Fibroblast of lung (primary cell): ENCODE data around the gene TTC19. TPM values are rescaled to one million over a fixed set of nuclear protein-coding genes. Genes with fewer than 3 reads are reported as not detected.

Experiments
- DNase-seq, 2 donors: peaks; one replicate each; pipeline versions ENCODE4 v3.0.0 to v3.0.0-alpha.2; 2010; ENCODE audit warnings: low read depth in 2 of 2
- H2AFZ ChIP-seq: 2 replicates; pipeline ENCODE4 v1.5.1; 2012; ENCODE audit warnings: low read length, control low read depth, inconsistent platforms
- H3K27ac ChIP-seq: 2 replicates; pipeline ENCODE4 v1.5.1; 2011; ENCODE audit warnings: low read length, control low read depth; ENCODE audit not compliant: insufficient read depth
- H3K27me3 ChIP-seq: 2 replicates; pipeline ENCODE4 v1.5.1; 2011; ENCODE audit warnings: mild to moderate bottlenecking, low read length; ENCODE audit not compliant: control insufficient read depth, insufficient read depth
- H3K36me3 ChIP-seq: 2 replicates; pipeline ENCODE4 v1.5.1; 2011; ENCODE audit warnings: low read length; ENCODE audit not compliant: control insufficient read depth, insufficient read depth
- H3K4me1 ChIP-seq: 2 replicates; pipeline ENCODE4 v1.5.1; 2011; ENCODE audit warnings: low read length; ENCODE audit not compliant: control insufficient read depth, insufficient read depth; ENCODE audit errors: extremely low read depth
- H3K4me2 ChIP-seq: 2 replicates; pipeline ENCODE4 v1.5.1; 2011; ENCODE audit warnings: low read length, control low read depth; ENCODE audit not compliant: insufficient read depth; ENCODE audit errors: extremely low read depth
- H3K4me3 ChIP-seq, 4 experiments: fragments of 200-600 bp in 1 of 4; sonication (generic) in 1 of 4; replicated peaks in 1 of 4; 2 replicates each; pipeline ENCODE4 v1.5.1; 2011 to 2016; ENCODE audit warnings: low read length in 4 of 4, low read depth in 3 of 4, mild to moderate bottlenecking in 3 of 4, control low read depth in 2 of 4, inconsistent platforms in 1 of 4, mixed read lengths in 1 of 4; ENCODE audit not compliant: insufficient read depth in 1 of 4; ENCODE audit errors: control extremely low read depth in 1 of 4
- H3K79me2 ChIP-seq: 2 replicates; pipeline ENCODE4 v1.5.1; 2012; ENCODE audit warnings: mild to moderate bottlenecking, low read length, inconsistent platforms; ENCODE audit not compliant: control insufficient read depth, insufficient read depth
- H3K9ac ChIP-seq: 2 replicates; pipeline ENCODE4 v1.5.1; 2011; ENCODE audit warnings: mild to moderate bottlenecking, low read length, control low read depth; ENCODE audit not compliant: insufficient read depth
- H3K9me3 ChIP-seq: 2 replicates; pipeline ENCODE4 v1.5.1; 2012; ENCODE audit warnings: low read depth, low read length; ENCODE audit not compliant: control insufficient read depth, insufficient read depth
- H4K20me1 ChIP-seq: 2 replicates; pipeline ENCODE4 v1.5.1; 2011; ENCODE audit warnings: low read length; ENCODE audit not compliant: control insufficient read depth, insufficient read depth; ENCODE audit errors: extremely low read depth
- EZH2 ChIP-seq: IDR thresholded peaks from 2 replicates; pipeline ENCODE4 v1.5.1; 2012; ENCODE audit warnings: low read length, control low read depth, mild to moderate bottlenecking; ENCODE audit errors: missing control alignments
- polyA plus RNA-seq, 2 donors: library from polyadenylated mRNA; depleted of rRNA in 1 of 2; stranded (reverse) in 1 of 2; unstranded in 1 of 2; fragments of >200 nt; gene quantifications; 2 replicates each; pipeline ENCODE4 v1.2.1, GENCODE V29; 2011 to 2012; ENCODE audit warnings: missing spikeins in 1 of 2
- total RNA-seq: library from RNA; depleted of rRNA; stranded (reverse); fragments of >200 nt; gene quantifications from 2 replicates; pipeline ENCODE4 v1.2.1, GENCODE V29; 2014
- TF ChIP-seq, protein P1 (sequence below), 2 donors: IDR thresholded peaks in 1 of 2; conservative IDR thresholded peaks in 1 of 2; 1 replicate in 1 of 2; 2 replicates in 1 of 2; pipeline ENCODE4 v1.5.1; 2011 to 2012; ENCODE audit warnings: low read length in 2 of 2, control low read depth in 1 of 2, inconsistent platforms in 1 of 2, low read depth in 1 of 2, mild to moderate bottlenecking in 1 of 2

Gene TTC19
- total and polyA plus RNA-seq, 2 donors (not counting 1 experiment from before 2014, with no cell fraction given): 4.2 to 23.0 TPM

GRCh38 chr17:16002708-16003260 is 3.2 kb downstream of the TTC19 start:
- peaks cover 6% of the 10 kb centered on the region for H3K4me1 ChIP-seq
- H3K9me3 ChIP-seq: no peaks in the 10 kb centered on the region
- H3K27ac ChIP-seq: no peak overlapping the region
- TF ChIP-seq, protein P1, sequence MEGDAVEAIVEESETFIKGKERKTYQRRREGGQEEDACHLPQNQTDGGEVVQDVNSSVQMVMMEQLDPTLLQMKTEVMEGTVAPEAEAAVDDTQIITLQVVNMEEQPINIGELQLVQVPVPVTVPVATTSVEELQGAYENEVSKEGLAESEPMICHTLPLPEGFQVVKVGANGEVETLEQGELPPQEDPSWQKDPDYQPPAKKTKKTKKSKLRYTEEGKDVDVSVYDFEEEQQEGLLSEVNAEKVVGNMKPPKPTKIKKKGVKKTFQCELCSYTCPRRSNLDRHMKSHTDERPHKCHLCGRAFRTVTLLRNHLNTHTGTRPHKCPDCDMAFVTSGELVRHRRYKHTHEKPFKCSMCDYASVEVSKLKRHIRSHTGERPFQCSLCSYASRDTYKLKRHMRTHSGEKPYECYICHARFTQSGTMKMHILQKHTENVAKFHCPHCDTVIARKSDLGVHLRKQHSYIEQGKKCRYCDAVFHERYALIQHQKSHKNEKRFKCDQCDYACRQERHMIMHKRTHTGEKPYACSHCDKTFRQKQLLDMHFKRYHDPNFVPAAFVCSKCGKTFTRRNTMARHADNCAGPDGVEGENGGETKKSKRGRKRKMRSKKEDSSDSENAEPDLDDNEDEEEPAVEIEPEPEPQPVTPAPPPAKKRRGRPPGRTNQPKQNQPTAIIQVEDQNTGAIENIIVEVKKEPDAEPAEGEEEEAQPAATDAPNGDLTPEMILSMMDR (conservative IDR thresholded peaks at IDR 0.05 in 1 of 2, IDR thresholded peaks at IDR 0.05 in 1 of 2; ENCODE audit: low read depth in 1 of 2, low read length in 2 of 2): no peak
- TF ChIP-seq EZH2: no peak
- peaks cover 20% of the 10 kb centered on the region for H3K79me2 ChIP-seq
- peaks cover 2% of the 10 kb centered on the region for H4K20me1 ChIP-seq
- H2AFZ ChIP-seq: no peak overlapping the region
- DNase-seq: no peak
- H3K9ac ChIP-seq: no peak overlapping the region
- no peak overlapping the region for H3K4me2 ChIP-seq
- H3K36me3 ChIP-seq: peaks cover 12% of the 10 kb centered on the region
- H3K27me3 ChIP-seq: no peaks in the 10 kb centered on the region
- no peak overlapping the region for H3K4me3 ChIP-seq

GRCh38 chr17:16003841-16004240 is 4.2 kb downstream of the TTC19 start:
- no peaks in the 10 kb centered on the region for H3K27me3 ChIP-seq
- no peak overlapping the region for H3K9ac ChIP-seq
- no peak overlapping the region for H3K27ac ChIP-seq
- H3K79me2 ChIP-seq: peaks cover 20% of the 10 kb centered on the region
- DNase-seq: peak in 1 of 2 donors; percentile 25
- H3K4me3 ChIP-seq: no peak overlapping the region
- H3K4me1 ChIP-seq: peaks cover 6% of the 10 kb centered on the region
- H2AFZ ChIP-seq: no peak overlapping the region
- peaks cover 19% of the 10 kb centered on the region for H3K36me3 ChIP-seq
- TF ChIP-seq, protein P1 (conservative IDR thresholded peaks at IDR 0.05 in 1 of 2, IDR thresholded peaks at IDR 0.05 in 1 of 2; ENCODE audit: low read depth in 1 of 2, low read length in 2 of 2): no peak
- no peak for TF ChIP-seq EZH2
- H3K4me2 ChIP-seq: no peak overlapping the region
- peaks cover 2% of the 10 kb centered on the region for H4K20me1 ChIP-seq
- H3K9me3 ChIP-seq: no peaks in the 10 kb centered on the region

DNA sequence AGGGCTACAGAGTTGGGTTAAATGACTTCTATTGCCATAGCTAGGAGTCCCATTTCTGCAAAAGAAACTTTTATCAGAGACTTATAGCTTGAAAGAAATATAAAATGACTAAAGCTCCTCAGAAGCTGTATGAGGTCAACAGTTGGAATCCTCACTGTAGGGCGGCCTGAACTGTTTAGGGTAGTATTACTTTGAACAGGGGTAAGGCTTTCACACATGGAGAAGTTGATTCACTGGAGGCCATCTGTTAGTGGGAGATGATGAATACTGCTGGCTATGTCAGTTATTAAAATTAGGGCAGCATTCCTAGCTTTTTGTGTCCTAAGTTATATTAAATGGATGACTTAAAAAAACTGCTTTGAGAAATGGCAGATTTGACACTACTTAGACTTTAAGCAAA is 6.0 kb downstream of the TTC19 start:
- Histone ChIP-seq H3K27ac (no peak overlapping the region), H3K9ac (no peak overlapping the region), H4K20me1 (no peaks in the 10 kb centered on the region), H3K4me2 (no peak overlapping the region), H2AFZ (no peak overlapping the region), H3K27me3 (no peaks in the 10 kb centered on the region), H3K79me2 (peaks cover 13% of the 10 kb centered on the region), H3K4me1 (peaks cover 6% of the 10 kb centered on the region), H3K36me3 (peaks cover 21% of the 10 kb centered on the region), H3K9me3 (no peaks in the 10 kb centered on the region), H3K4me3 (no peak overlapping the region)
- no peak for DNase-seq
- TF ChIP-seq EZH2: no peak
- TF ChIP-seq, protein P1 (conservative IDR thresholded peaks at IDR 0.05 in 1 of 2, IDR thresholded peaks at IDR 0.05 in 1 of 2; ENCODE audit: low read depth in 1 of 2, low read length in 2 of 2): no peak
